ENCODE results near the gene SALL2.

SALL2 gene

DNA sequence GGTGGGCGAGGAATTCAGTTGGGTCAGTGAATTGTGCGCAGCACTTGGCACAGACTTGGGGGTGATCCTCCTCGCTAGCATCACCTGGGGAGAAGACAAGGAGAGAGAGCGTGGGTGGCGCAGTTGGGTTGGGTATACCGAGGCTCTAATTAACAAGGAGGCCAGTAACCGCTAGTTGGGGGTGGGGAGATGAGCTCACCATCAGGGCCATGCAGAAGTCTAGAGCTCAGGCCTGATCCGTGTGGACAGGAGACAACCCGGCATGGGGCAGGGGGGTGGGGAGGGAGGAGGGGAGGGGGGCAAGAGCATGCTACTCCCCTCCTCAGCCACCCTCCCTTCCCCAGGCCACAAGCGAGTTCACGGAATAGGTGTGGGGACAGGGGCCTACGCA is 580 bp downstream of the SALL2 start:
- H3K27ac Mint-ChIP-seq: peak overlapping the region; percentile 86
- TF ChIP-seq, protein P1, sequence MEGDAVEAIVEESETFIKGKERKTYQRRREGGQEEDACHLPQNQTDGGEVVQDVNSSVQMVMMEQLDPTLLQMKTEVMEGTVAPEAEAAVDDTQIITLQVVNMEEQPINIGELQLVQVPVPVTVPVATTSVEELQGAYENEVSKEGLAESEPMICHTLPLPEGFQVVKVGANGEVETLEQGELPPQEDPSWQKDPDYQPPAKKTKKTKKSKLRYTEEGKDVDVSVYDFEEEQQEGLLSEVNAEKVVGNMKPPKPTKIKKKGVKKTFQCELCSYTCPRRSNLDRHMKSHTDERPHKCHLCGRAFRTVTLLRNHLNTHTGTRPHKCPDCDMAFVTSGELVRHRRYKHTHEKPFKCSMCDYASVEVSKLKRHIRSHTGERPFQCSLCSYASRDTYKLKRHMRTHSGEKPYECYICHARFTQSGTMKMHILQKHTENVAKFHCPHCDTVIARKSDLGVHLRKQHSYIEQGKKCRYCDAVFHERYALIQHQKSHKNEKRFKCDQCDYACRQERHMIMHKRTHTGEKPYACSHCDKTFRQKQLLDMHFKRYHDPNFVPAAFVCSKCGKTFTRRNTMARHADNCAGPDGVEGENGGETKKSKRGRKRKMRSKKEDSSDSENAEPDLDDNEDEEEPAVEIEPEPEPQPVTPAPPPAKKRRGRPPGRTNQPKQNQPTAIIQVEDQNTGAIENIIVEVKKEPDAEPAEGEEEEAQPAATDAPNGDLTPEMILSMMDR (IDR thresholded peaks at IDR 0.05): no peak
- peak overlapping the region; percentile 96 for H3K4me3 Mint-ChIP-seq
- no peak for DNase-seq
- H3K4me1 Mint-ChIP-seq: peaks cover 82% of the 10 kb centered on the region
- H3K27me3 Mint-ChIP-seq (ENCODE audit: low read depth, poor library complexity): no peaks in the 10 kb centered on the region
- H3K36me3 Mint-ChIP-seq (ENCODE audit: low read depth): peaks cover 50% of the 10 kb centered on the region
- H3K9me3 Mint-ChIP-seq: no peaks in the 10 kb centered on the region

DNA sequence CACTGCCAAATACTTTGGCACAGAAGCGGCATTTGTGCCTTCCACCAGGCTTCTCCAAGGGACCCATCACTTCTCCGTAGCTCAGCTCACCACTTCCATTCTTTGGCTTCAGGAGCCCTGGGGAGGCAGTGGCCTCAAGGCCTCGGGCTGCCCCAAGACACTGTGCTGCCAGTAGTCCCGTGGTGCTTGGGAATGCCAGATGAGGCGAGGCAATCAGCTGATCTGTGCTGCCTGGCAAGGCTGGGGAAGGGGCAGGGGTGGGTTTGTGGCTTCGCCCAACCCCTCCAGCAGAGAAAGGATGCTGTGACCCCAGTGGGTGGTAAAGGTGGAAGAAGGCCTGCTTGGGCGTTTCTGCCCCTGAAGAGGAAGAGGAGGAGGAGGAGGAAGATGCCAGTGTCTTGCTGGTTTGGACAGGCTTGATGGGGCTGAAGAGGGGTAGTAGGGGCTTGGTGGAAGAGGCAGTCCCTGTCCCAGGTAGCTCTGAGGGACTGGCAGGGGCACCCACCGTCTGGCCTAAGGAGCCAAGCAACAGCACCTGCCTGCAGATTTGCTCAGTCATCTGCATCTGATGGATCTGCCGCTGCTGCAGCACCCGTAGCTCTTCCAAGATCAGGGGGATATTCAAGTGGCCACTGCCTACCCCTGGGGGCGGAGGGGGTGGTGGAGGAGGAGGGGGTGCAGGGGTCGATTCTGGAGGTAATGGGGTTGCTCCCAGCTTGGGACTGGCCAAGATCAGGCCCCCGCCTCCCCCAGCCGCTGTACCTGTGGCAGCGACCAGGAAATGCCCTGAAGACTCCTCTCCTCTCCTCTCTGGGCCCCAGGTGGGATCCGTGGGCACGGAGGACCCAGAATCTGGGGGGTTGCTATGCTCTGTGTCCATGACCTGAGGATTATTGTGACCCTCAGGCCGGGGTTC is 1.3 kb downstream of the SALL2 start:
- DNase-seq: no peak
- H3K9me3 Mint-ChIP-seq: no peaks in the 10 kb centered on the region
- H3K36me3 Mint-ChIP-seq (ENCODE audit: low read depth): peaks cover 56% of the 10 kb centered on the region
- H3K27me3 Mint-ChIP-seq (ENCODE audit: low read depth, poor library complexity): no peaks in the 10 kb centered on the region
- peak overlapping the region; percentile 96 for H3K4me3 Mint-ChIP-seq
- TF ChIP-seq, protein P1 (IDR thresholded peaks at IDR 0.05): no peak
- H3K27ac Mint-ChIP-seq: peak overlapping the region; percentile 86
- peaks cover 84% of the 10 kb centered on the region for H3K4me1 Mint-ChIP-seq

DNA sequence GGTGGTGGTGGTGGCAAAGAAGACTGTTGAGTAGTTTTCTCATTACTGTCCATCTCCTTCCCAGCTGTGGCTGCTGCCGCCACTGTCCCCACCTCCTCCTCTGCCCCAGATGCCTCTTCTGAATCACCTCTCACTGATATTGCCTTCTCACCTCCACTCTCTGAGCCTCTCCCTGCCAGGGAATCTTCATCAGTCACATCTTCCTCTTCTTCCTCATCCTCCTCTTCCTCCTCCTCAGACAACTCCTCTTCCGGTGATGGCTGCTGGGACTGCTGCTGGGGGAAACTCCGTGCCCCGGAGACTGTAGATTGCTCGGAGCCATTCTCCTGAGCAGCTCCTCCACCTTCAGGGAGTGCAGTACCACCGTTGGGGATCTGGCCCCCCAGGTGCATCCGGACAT is 2.9 kb downstream of the SALL2 start:
- Mint-ChIP-seq H3K4me3 (peak overlapping the region; percentile 53), H3K27me3 (ENCODE audit: low read depth, poor library complexity) (no peaks in the 10 kb centered on the region), H3K36me3 (ENCODE audit: low read depth) (peaks cover 61% of the 10 kb centered on the region), H3K9me3 (no peaks in the 10 kb centered on the region), H3K27ac (peak overlapping the region; percentile 81), H3K4me1 (peaks cover 80% of the 10 kb centered on the region)
- TF ChIP-seq, protein P1 (IDR thresholded peaks at IDR 0.05): no peak
- no peak for DNase-seq

DNA sequence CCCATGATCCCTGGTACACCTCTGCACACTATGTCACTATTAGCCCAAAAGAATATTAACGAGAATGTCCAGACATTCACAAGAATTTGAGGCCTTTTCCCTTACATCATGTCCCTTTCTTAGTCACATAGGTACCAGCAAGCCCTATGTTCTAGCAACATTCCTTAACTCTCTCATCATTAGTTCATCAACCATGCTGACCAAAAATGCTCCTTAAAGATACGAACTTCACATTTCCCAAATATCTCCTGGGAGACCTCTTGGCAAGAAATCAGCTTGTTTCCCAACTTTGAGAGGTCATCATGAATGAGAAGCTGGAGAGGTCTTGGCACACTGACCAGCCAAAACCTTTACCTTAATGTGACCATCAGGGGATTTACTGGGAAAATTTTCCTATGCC is 4.6 kb downstream of the SALL2 start:
- no peaks in the 10 kb centered on the region for H3K9me3 Mint-ChIP-seq
- H3K36me3 Mint-ChIP-seq (ENCODE audit: low read depth): peaks cover 61% of the 10 kb centered on the region
- no peak overlapping the region for H3K4me3 Mint-ChIP-seq
- no peak overlapping the region for H3K27ac Mint-ChIP-seq
- TF ChIP-seq, protein P1 (IDR thresholded peaks at IDR 0.05): no peak
- peaks cover 3% of the 10 kb centered on the region for H3K27me3 Mint-ChIP-seq (ENCODE audit: low read depth, poor library complexity)
- DNase-seq: no peak
- H3K4me1 Mint-ChIP-seq: peaks cover 63% of the 10 kb centered on the region

DNA sequence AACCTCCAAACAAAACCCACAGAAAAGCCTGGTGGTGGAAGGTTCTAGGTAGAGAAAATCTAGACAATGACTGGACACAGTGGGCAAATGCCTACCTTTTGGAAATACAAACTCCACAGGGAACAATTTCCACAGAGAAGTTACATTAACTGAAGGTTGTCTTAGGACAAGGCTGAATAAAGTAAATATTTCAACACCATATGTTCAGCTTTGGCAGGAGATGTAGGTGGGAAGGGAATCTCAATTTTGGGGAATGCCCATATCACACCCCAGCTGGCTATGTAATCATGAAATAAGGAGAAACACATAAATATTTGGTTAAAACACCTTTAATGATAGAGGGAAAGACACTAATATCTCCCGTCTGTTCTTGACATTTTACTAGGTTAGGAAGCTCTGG is 5.4 kb downstream of the SALL2 start:
- Mint-ChIP-seq H3K4me1 (peaks cover 62% of the 10 kb centered on the region), H3K4me3 (no peak overlapping the region), H3K27me3 (ENCODE audit: low read depth, poor library complexity) (peaks cover 5% of the 10 kb centered on the region), H3K27ac (no peak overlapping the region), H3K36me3 (ENCODE audit: low read depth) (peaks cover 61% of the 10 kb centered on the region), H3K9me3 (no peaks in the 10 kb centered on the region)
- TF ChIP-seq, protein P1 (IDR thresholded peaks at IDR 0.05): no peak
- DNase-seq: no peak

DNA sequence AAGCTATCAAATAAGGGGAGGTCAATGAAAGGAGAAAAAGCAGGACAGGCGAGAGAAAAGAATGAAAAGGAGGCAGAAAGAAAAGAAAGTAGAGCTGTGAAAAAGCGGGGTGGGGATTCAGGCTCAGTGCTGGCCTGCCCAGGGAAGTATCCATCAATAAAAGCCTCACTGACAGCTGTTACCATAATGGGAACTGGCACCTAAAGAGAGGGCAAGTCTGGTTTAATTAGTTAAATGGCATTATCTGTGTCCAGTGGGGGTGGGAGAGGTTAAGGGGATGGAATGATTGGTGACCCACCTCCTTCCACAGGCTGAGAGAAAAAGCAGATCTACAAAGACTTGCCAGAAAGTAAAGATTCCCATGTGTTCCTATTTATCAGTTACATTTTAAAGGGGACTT is 7.4 kb downstream of the SALL2 start:
- Mint-ChIP-seq H3K4me1 (peaks cover 47% of the 10 kb centered on the region), H3K27me3 (ENCODE audit: low read depth, poor library complexity) (peaks cover 10% of the 10 kb centered on the region), H3K27ac (peak overlapping the region; percentile 79), H3K9me3 (no peaks in the 10 kb centered on the region), H3K4me3 (no peak overlapping the region), H3K36me3 (ENCODE audit: low read depth) (peaks cover 42% of the 10 kb centered on the region)
- DNase-seq: no peak
- TF ChIP-seq, protein P1 (IDR thresholded peaks at IDR 0.05): no peak
